ENCODE results near the gene BCL6.

DNA sequence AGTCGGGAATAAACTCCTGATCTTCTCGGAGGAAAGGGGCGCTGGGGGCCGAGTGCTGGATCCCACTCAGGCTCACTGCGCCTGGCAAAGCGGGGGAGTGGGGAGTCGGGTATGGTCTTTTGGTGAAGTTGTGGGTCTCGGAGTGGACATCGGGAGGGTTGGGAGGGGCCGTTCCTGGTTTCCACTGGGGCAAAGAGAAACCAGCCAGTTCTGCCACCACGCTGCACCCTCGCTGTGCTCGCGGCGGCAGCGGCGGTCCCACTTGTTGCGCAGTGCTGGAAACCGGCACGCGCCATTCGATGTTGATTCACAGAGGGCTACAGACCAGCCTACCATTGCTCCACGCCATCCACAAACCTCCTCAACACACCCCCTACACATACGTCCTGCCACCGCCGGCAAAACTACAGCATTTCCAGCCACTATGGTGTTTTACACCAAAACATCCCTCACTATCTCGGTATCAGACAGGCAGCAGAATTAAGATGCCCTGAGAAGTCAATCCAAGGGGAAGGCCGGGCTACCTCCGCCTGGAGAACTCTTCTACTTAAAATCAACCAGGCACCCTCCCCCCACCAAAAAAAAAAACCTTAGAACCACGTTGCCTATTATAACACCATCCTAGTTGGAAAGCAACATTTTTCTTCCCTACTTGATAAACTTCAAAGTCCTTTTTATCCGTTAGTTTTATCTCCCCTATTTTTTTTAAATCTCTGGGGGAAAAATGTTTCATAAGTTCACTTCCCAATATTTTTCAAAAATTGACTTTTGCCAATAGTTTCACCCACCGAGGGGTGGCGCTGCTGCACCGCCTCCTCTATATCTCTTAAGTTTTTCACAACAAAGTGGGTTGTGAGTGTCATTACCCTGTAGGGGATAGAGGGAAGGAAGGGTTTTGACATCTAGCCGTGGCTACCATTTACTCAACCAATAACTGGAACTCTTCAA lies 3.6 kb downstream of the BCL6 start:
- TF ChIP-seq EZH2 (IDR thresholded peaks at IDR 0.05; ENCODE audit: borderline replicate concordance, low read length) = no peak
- TF ChIP-seq, protein P1, sequence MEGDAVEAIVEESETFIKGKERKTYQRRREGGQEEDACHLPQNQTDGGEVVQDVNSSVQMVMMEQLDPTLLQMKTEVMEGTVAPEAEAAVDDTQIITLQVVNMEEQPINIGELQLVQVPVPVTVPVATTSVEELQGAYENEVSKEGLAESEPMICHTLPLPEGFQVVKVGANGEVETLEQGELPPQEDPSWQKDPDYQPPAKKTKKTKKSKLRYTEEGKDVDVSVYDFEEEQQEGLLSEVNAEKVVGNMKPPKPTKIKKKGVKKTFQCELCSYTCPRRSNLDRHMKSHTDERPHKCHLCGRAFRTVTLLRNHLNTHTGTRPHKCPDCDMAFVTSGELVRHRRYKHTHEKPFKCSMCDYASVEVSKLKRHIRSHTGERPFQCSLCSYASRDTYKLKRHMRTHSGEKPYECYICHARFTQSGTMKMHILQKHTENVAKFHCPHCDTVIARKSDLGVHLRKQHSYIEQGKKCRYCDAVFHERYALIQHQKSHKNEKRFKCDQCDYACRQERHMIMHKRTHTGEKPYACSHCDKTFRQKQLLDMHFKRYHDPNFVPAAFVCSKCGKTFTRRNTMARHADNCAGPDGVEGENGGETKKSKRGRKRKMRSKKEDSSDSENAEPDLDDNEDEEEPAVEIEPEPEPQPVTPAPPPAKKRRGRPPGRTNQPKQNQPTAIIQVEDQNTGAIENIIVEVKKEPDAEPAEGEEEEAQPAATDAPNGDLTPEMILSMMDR (IDR thresholded peaks at IDR 0.05; ENCODE audit: low read length) = peak; percentile 99
